SH-SY5Y (cell line): Measurements from ENCODE around the gene DCBLD2.

ENCODE experiments used
- GATA2 ChIP-seq: IDR thresholded peaks from 2 replicates; pipeline ENCODE4 v1.6.1; 2011; ENCODE audit warnings: mild to moderate bottlenecking, low read depth, low read length
- GATA3 ChIP-seq: IDR thresholded peaks from 2 replicates; pipeline ENCODE4 v1.6.1; 2011; ENCODE audit warnings: low read depth, mild to moderate bottlenecking, low read length, moderate library complexity

Gene DCBLD2

DNA sequence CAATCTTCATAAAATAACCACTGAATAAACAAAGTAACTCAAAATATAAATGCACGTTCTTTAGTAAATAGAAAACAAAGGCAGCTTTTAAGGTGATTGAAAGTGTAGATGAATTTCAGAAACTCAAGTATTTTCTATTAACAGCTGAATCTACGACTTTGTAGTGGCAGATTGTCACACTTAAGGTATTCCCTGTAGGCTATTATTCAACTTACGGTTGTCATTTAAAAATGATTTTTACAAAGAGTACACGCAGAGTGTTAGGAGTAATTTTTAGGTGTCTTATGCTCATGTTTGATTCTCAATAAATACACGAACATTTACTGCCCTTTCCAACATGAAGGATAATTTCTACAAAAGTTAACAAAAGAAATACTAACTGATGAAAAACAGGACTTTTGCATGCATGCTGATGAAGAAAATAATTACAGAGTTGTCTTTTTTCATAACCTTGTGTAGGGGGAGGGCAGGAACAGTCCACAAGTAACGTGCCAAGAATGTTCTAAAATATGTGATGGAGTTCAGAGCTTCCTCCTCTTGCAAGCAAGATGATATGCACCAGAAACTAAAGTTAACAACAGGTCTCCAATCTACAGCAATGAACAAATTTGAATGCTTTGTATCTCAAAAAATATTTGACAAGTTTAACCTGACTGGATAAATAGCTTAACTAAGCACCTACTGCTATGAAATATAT is 16.7 kb downstream of the DCBLD2 start:
- no peak for TF ChIP-seq GATA3
- no peak for TF ChIP-seq GATA2

DNA sequence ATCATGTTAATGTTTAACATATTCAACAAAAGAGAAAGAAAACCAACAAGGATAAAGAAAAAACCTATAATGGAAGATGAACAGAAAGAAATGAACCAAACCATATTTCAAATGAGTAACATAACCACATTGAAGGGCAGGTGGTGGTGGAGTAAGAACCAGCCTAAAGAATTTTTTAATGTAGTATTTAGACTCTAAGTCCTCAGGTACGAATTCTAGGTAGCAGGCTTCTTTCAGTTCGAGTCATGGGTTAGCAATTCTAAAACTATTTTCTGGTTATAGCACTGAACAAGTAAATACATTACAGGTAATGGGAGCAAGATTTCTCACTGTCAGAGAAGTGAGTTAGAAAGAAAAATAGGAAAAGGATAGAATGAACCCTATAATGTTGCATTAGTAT is 24.4 kb downstream of the DCBLD2 start:
- TF ChIP-seq GATA2 (no peak), GATA3 (no peak)

DNA sequence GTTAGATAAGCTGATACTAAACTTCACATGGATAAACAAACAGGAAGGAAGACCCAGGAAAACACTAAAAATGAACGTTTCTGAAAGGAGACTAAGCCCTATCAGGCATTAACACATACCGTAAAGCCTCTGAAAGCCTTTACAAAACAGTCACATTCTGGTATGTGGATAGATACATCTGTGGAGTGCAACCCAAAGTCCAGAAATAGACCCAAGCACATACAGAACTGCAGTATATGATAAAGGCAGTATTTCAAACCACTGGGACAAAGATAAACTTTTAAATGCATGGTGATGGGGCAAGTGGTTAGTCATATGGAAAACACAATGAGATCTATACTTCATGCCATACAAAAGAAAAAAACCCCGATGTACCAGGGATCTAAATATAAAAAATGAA is 26.0 kb downstream of the DCBLD2 start:
- TF ChIP-seq GATA2 (no peak), GATA3 (no peak)

DNA sequence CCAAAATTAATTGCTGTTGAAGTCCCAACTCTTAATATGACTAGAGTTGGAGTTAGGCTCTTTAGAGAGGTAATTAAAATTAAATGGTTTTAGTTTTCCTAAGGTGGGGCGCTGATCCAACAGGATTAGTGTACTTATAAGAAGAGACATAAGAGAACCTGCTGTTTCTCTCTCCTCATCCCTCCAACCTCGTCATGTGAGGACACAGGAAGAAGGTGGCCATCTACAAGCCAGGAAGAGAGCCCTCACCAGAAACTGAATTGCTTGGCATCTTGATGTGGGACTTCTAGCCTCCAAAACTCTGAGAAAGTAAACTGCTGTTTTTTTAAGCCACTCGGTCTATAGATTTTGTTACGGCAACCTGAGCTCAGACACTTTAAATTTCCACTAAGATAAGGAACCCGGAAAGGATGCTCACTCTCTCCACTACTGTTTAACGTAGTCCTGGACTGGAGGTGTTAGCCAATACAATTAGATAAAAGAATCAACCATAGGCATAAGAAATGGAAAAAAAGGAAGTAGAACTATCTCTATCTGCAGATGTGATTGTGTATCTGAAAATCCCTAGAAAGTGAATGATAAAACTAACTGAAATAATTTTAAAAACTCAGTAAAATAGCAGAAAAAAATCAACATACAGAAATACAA is 26.8 kb downstream of the DCBLD2 start:
- TF ChIP-seq GATA2 (no peak), GATA3 (no peak)

DNA sequence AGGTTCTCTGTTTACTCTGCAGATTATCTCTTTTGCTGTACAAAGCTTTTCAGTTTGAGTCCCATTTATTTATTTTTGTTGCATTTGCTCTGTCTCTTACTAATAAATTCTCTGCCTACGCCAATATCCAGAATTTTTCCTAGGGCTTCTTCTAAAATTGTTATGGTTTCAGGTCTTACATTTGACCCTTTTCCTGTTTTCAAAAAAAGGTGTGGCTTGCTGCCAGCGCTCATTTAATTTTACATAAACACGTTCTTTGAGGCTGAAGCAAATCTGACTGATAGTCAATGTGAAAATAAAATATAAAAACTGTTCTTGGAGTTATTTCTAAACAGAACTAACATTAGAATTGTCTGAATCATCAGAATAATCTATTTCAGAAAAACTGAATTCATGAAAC is 32.1 kb downstream of the DCBLD2 start:
- TF ChIP-seq GATA2: no peak

DNA sequence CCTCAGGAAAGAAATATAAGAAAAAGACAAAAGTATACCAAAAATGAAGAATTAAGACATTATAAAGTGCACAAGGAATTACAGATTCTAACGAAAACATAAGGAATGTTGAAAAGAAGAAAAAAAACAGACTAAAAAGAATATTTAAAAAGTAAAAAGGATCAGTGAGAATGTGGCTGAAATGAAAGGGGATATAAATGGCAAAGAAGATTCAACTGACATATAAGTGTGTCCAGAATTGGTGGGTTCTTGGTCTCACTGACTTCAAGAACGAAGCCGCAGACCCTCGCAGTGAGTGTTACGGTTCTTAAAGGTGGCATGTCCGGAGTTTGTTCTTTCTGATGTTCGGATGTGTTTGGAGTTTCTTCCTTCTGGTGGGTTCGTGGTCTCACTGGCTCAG is 44.8 kb downstream of the DCBLD2 start:
- TF ChIP-seq GATA2 (no peak), GATA3 (no peak)

DNA sequence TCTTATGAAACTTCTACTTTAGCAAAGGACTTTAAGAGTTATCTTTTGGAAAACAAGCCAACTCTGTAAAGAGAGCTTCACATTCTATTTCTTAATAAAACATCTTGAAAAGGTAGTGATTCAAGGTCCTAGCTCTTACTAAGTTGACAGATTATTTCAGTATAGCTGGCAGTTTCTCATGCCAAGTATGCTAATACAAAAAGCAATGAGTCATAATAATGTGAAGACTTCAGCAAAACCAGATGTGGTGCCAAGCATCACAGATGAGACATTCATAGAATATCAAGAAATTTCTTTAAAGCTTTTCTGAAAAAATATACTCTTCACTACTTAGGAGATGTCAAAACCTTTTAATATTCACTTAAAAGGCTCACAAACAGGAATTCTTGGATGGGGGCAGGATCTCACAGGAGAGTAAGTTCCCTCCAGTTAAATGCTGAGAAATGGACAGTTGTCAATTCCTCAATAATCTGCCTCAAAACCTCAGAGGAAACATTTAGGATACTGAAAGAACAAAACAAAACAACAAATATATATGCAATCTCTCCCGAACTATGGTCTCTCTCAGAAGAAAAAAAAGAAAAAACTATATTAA is 45.6 kb downstream of the DCBLD2 start:
- TF ChIP-seq GATA2 (no peak), GATA3 (no peak)

DNA sequence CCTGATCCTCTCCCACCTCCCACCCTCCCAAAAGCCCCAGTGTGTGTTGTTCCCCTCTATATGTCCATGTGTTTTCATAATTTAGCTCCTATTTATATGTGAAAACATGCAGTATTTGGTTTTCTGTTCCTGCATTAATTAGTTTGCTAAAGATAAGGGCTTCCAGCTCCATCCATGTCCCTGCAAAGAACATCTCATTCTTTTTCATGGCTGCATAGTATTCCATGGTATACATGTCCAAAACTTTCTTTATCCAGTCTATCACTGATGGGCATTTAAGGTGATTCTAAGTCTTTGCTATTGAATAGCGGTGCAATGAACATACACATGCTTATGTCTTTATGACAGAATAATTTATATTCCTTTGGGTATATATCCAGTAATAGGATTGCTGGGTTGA is 53.4 kb downstream of the DCBLD2 start:
- TF ChIP-seq GATA2 (no peak), GATA3 (no peak)

DNA sequence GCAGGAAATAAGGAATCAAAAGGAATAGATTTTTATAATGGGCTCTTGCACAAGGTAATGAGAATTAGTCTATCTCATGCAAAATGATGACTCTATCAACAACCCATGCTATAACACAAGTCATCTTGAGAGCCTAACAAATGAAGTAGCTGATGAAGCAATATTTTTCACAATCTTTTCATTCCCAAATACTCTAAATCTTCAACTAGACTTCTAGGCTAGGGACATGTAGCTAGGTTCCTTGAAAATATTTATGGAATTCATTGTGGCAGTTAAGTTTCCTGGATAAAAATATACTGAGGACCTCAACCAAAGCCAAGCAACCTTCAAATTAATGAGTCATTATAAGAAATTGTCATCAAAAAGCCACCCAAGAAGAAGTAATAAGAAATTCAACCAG is 55.4 kb downstream of the DCBLD2 start:
- TF ChIP-seq GATA3 (no peak), GATA2 (no peak)

DNA sequence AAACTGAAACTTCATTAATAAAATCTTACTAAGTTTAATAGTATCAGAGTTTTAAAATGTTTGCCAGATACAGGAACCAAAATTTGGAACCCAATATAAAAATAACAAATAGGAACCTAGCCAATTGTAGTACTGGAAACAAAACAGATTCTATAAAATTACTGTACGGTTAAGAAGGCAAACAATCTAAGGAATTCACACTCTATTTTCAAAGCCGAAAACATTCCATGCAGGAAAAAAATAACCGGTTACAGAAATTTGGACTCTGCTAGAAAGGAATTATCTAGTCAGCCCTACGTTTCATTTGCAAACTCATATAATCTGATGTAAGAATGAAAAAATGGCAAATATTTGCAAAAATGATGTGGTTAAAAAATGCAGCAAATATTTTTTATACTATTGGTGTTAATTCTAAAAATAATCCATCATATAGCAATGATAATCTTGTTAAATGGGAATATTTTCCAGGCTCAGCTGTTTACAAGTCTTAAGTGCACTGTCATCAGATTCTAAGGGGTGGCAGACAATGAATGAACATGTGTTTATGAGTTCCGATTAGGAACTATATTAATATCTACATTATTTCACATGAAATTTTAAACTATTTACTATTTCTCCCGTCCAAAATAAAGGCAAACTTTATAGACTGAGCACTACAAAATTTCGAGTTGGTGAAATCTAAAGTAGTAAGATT is 58.1 kb downstream of the DCBLD2 start:
- no peak for TF ChIP-seq GATA3

DNA sequence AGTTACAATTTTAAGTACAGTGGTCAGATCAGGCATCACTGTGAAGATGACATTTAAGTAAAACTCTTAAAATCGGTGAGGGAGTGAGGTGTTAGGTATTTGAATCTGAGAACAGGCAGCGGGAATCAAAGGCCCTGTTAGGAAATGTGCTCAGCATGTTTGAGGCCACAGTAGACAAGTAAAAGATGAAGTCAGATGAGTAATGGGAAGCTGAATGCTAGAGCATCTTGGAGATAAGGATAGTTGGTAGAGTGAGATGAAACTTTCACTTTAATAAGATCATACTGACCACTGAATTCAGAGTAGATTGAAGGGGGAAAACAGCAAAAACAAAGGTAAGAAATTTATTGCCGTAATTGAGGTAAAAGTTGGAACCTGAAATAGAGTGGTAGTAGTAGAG is 61.6 kb downstream of the DCBLD2 start:
- TF ChIP-seq GATA2 (no peak), GATA3 (no peak)

DNA sequence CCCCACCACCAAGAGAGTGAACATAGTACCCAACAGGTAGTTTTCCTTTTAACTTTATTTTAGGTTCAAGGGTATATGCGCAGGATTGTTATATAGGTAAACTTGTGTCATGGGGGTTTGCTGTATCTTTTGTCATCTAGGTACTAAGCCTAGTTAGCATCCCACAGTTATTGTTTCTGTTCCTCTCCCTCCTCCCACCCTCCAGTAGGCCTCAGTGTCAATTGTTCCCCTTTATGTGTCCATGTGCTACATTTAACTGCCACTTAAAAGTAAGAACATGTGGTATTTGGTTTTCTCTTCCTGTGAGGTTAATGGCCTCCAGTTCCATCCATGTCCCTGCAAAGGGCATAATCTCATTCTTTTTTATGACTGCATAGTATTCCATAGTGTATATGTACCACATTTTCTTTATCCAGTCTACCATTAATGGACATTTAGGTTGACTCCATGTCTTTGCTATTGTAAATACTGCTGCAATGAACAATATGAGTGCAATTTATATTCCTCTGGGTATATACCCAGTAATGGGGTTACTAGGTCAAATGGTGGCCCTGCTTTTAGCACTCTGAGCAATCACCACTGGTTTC is 72.2 kb downstream of the DCBLD2 start:
- TF ChIP-seq GATA3 (no peak), GATA2 (no peak)

DNA sequence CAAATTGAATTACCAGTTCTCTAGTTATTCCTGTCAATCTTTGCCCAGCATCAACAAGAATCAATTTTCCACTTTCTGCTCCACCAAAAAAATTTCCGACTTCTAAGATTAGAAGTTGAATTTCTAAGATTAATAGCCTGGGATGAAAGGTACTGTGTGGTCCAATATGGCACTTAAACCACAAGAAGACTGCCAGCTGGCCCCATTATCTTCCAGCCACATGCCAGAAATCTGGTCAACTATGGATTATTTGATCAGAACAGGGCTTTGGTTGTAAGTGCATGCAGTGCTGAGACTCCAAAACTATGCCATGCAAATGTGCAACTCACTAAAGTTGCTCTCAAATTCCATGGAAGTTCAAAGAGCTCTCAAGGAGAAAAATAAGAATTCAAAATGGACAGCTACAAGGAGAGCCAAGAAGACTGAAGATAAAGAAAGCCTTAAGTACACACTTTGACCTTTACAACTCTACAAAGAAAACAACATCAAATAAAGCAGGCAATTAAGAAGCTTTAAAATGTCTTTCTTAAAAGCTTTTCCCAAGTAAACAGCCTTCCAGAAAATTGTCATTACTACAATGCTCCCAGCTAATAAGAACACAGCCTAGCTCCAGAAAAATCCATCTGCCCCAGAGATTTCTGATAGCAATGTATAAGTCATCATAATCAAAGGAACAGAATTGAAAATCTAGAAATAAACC is 74.1 kb downstream of the DCBLD2 start:
- TF ChIP-seq GATA3: no peak
- TF ChIP-seq GATA2: no peak

DNA sequence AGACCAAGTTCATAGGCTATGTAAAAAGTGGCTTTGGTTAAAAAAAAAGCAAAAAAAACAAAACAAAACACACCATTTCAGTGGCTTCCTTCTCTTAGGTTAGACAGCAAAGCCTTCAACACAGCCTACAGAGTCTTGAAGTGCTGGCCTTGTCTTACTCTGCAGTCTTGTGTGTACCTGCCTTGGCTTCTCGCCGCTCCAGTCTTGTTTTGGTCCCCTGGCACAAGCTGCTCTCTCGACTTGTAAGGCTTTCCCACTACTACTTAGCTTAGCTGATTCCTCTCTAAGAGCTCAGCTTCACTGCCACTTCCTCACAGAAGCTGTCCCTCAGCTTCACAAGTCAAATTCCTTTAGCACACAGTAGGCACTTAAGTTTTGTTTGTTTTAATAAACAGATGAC is 75.4 kb downstream of the DCBLD2 start:
- TF ChIP-seq GATA2: no peak
- no peak for TF ChIP-seq GATA3
